ENCODE data around the gene ZBTB48.

DNA sequence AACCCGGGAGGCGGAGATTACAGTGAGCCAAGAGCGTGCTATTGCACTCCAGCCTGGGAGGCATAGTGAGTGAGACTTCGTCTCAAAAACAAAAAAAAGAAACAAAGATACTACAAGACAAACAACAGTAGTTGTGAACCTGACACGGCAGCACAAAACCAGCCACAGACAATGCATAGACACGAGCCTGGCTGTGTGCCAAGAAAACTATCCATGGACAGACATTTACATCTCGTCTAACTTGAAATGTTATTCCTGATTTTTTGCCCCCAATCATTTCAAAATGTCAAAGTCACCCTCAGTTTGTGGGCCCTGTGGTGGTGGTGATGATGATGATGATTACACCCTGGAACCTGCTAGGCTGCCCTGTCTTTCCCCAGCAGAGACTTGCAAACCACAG is 16.6 kb downstream of the ZBTB48 start:
- TF ChIP-seq, protein P1, sequence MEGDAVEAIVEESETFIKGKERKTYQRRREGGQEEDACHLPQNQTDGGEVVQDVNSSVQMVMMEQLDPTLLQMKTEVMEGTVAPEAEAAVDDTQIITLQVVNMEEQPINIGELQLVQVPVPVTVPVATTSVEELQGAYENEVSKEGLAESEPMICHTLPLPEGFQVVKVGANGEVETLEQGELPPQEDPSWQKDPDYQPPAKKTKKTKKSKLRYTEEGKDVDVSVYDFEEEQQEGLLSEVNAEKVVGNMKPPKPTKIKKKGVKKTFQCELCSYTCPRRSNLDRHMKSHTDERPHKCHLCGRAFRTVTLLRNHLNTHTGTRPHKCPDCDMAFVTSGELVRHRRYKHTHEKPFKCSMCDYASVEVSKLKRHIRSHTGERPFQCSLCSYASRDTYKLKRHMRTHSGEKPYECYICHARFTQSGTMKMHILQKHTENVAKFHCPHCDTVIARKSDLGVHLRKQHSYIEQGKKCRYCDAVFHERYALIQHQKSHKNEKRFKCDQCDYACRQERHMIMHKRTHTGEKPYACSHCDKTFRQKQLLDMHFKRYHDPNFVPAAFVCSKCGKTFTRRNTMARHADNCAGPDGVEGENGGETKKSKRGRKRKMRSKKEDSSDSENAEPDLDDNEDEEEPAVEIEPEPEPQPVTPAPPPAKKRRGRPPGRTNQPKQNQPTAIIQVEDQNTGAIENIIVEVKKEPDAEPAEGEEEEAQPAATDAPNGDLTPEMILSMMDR (IDR thresholded peaks at IDR 0.05), result no peak
- no peak for TF ChIP-seq EZH2 (IDR thresholded peaks at IDR 0.05)

Data from neural progenitor cell (in vitro differentiated cells).